Colonic mucosa (tissue), 4 donors: ENCODE data around the gene BDH1. TPM values are rescaled to one million over a fixed set of nuclear protein-coding genes. Genes with fewer than 3 reads are reported as not detected.

Experiments
- DNase-seq: peaks from one replicate; pipeline ENCODE4 v3.0.0-alpha.2; 2020
- H3K27ac ChIP-seq: fragments of 200-600 bp; one replicate; pipeline ENCODE4 v1.8.0; 2021
- H3K27me3 ChIP-seq: fragments of 200-600 bp; one replicate; pipeline ENCODE4 v1.8.0; 2021
- H3K36me3 ChIP-seq: fragments of 200-600 bp; one replicate; pipeline ENCODE4 v1.8.0; 2021
- H3K4me1 ChIP-seq: fragments of 200-600 bp; one replicate; pipeline ENCODE4 v1.8.0; 2021; ENCODE audit warnings: mild to moderate bottlenecking
- H3K4me3 ChIP-seq: fragments of 200-600 bp; one replicate; pipeline ENCODE4 v1.8.0; 2021
- H3K9ac ChIP-seq, 2 donors: one replicate each; pipeline ENCODE4 v1.7.0; 2013; ENCODE audit warnings: control low read depth in 2 of 2, low read depth in 2 of 2, low read length in 2 of 2
- H3K9me3 ChIP-seq: fragments of 200-600 bp; one replicate; pipeline ENCODE4 v1.8.0; 2021
- CTCF ChIP-seq: fragments of 200-600 bp; IDR thresholded peaks from one replicate; pipeline ENCODE4 v1.8.0; 2022; ENCODE audit warnings: antibody characterized with exemption, mild to moderate bottlenecking
- intact Hi-C: fragments of 100-400 bp; cut with DNase I; formaldehyde crosslinking; loops from one replicate; pipeline ENCODE4 v1.14.1; 2022
- total RNA-seq, 2 donors: library from RNA; stranded (reverse); fragmentation: NEBNext Ultra II Directional in 1 of 2; extraction: Animal tissue kit (Norgen Biotek cat#: 25700) in 1 of 2; gene quantifications; one replicate each; pipeline ENCODE4 v1.2.1, GENCODE V29; 2021
- donor health status: healthy.
- donor health status: DM: no; HTN: no; CAD: no.
- donor health status: DM: no; HTN: no; CAD: no.

The BDH1 gene
- total RNA-seq, 2 donors from 2014 or later = 154 to 180 TPM

DNA sequence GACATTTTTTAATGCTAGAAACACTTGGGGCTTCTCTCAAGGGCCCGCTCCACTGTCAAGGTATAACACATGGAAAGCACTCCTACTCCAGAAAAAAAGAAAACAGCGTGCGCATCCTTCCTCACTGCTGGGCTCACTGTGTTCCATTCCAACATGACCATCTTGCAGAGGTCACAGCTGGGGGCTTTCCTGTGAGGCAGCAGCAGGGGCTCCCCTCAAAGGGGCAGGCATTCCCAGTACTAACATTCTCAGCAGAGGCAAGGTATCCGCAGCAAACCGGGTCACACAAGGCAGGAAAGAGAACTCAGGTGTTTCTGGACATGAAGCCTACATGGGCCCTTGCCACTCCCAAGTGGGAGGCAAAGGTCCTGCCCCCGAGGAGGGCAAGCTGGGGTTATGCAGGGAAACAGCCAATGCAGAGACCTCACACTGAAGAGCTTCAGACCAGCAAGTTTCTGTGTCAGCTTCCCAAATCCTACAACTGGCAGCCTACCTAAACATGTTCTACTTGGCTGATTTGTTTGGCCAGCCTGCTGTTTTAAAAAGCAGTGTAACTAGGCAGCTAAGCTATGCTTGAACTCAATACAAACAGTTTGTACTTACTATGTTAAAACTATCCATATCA lies 6.4 kb downstream of the BDH1 start:
- Histone ChIP-seq H3K4me3 (no peak overlapping the region), H3K4me1 (peaks cover 10% of the 10 kb centered on the region), H3K9me3 (no peaks in the 10 kb centered on the region), H3K27ac (no peak overlapping the region), H3K27me3 (no peaks in the 10 kb centered on the region), H3K9ac (no peak overlapping the region), H3K36me3 (no peaks in the 10 kb centered on the region)
- no peak for TF ChIP-seq CTCF
- intact Hi-C loops = no loop called here
- no peak for DNase-seq

DNA sequence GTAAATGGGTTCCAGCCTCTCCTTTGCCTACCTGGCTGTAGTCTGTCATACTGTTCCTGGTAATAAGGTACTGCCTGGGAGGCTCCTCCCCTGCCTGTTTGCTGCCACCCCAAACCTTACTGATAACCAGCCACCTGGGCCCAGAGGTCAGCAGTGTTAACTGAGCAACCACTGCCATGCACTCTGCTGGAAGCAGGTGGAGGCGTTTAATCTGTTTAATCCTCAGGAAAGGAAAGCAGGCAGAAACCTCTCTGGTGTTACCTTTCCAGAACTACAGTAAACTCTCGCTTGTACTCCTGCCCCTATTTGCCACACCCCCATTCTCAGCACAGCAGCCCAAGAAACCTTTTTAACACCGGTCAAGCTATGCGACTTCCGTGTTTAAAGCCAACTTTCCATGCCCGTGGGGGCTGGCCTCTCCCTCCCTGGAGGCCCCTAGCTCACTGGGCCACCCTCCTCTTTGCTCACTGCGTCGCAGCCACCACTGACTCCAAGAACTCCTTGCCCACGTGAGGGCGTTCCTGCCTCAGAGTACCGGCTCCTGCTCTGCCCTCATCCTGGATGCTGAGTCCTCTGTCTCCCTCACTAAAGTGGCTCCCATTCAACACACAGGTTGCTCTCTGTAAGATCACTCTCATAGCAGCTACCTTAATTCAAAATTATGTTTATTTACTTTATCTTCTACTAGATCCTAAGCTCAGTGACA lies 8.3 kb downstream of the BDH1 start:
- H3K9ac ChIP-seq = peak overlapping the region in 1 of 2 donors; percentile 70
- H3K9me3 ChIP-seq = no peaks in the 10 kb centered on the region
- H3K4me3 ChIP-seq = no peak overlapping the region
- H3K4me1 ChIP-seq = peaks cover 7% of the 10 kb centered on the region
- no peak for TF ChIP-seq CTCF
- no peaks in the 10 kb centered on the region for H3K36me3 ChIP-seq
- H3K27ac ChIP-seq = peak overlapping the region; percentile 59
- intact Hi-C loops = no loop called here
- no peaks in the 10 kb centered on the region for H3K27me3 ChIP-seq
- DNase-seq = peak; percentile 73

DNA sequence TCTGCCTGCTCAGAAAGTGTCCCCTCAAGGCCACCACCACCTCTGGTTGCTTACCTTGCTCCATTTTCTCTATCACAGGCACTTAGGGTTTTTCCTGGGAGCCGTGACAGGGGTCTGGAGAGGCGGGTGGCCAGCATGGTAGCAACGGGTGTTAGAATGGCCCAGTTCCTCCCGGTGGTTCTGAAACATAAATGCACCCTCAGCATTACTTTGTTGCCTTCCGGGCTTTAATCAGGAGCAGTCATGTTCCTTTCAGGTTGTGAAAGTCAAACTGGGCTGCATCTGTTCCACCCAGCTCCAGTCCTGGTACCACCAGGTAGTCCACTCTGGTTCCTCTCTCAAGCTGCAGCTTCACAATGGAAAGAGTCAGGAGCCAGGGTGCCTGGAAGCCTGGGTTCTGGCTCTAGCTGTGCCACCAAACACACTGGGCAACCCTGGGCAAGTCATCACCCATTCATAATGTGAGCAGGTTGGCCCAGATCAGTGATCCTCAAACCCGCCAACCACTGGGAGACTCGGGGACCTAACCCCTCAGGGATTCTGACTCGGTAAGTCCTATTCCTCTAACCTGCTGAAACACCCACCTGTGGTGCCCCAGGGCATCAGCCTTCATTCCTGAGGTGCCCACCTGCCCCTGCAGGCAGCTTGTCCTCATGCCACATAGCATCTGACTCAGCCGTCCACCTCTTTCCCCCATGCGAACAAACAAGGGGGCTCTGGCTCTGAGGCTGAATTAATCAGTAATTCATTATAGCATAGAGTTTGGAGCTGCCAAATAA lies 9.3 kb downstream of the BDH1 start:
- intact Hi-C loops = no loop called here
- Histone ChIP-seq H3K4me3 (no peak overlapping the region), H3K4me1 (peaks cover 7% of the 10 kb centered on the region), H3K27ac (no peak overlapping the region), H3K36me3 (no peaks in the 10 kb centered on the region), H3K9me3 (no peaks in the 10 kb centered on the region), H3K27me3 (no peaks in the 10 kb centered on the region), H3K9ac (peak overlapping the region; percentile 24 to 70)
- DNase-seq = no peak
- TF ChIP-seq CTCF = no peak

GRCh38 chr3:197545571-197545970 lies 10.2 kb downstream of the BDH1 start:
- Histone ChIP-seq H3K4me1 (peaks cover 7% of the 10 kb centered on the region), H3K36me3 (no peaks in the 10 kb centered on the region), H3K4me3 (no peak overlapping the region), H3K27ac (no peak overlapping the region), H3K27me3 (no peaks in the 10 kb centered on the region), H3K9ac (no peak overlapping the region), H3K9me3 (no peaks in the 10 kb centered on the region)
- DNase-seq = no peak
- TF ChIP-seq CTCF = no peak
- intact Hi-C loops = no loop called here

DNA sequence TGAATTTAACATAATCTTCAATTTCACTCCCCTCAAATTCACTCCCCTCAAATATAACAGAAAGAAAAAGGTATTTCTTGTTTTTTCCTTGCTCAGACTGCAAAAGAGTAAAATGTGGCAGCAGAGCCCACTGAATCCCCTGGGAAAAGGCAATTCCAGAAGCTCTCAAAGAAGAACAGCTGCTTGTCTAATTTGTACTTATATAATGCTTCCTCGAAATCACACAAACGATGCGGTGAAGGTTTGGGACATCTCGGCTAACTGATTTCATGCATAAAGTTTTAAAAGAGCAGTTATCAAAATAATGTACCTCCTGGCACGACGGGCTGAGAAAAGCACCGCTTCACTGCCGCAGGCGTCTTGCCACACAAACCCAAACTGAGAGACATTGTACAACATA lies 10.7 kb downstream of the BDH1 start:
- no peaks in the 10 kb centered on the region for H3K27me3 ChIP-seq
- TF ChIP-seq CTCF = no peak
- intact Hi-C loops = no loop called here
- H3K4me1 ChIP-seq = peaks cover 7% of the 10 kb centered on the region
- no peak overlapping the region for H3K9ac ChIP-seq
- no peak for DNase-seq
- H3K4me3 ChIP-seq = no peak overlapping the region
- H3K36me3 ChIP-seq = no peaks in the 10 kb centered on the region
- H3K27ac ChIP-seq = no peak overlapping the region
- no peaks in the 10 kb centered on the region for H3K9me3 ChIP-seq
